HL-60/S4 (cell line): ENCODE results near the gene OGFOD3.

ENCODE experiments used
- in situ Hi-C: fragments of 300-500 bp; cut with MboI; formaldehyde crosslinking; loops from 2 replicates; pipeline ENCODE4 v1.14.3; 2022; ENCODE audit warnings: low sequenced_read_pairs

The OGFOD3 gene

DNA sequence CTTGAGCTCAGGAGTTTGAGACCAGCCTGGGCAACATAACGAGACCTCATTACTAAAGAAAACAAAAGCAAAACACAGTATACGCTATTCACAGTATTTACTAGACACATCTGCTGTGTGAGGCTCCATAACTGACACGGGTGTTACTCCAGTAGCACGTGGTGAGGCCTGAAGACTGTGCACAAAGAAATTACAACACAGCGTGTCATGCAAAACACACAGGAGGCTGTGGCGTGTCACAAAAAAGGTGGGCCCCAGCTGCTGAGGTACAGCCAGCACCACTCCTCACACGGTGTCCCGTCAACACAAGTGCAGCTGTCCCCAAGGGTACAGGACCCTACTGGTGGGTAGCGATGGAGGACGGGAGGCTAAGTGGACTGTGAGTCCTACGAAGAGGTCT lies 29.5 kb upstream of the OGFOD3 start:
- in situ Hi-C loops: no loop called here

DNA sequence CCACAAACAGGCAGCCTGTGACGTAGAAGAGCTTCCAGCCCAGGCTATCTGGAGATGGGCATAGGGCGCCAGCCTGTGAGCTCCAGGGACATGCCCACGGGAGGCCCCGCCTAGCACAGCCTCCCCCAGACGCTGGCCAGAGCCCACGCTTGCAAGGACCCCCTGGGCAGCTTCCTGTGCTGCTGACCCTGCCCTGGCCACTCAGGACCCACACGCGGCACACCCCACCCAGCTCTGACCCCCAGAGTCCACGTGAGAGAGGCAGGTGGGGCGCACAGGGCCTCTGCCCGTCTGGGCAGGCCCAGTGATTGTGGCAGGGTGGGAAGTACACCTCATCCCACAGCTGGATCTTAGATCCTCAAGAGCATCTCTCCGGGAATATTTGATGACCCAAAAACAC lies 28.3 kb upstream of the OGFOD3 start:
- in situ Hi-C loops: no loop called here

GRCh38 chr17:82446124-82446523 lies 27.7 kb upstream of the OGFOD3 start:
- in situ Hi-C loops: no loop called here

- in situ Hi-C loops: no loop called here
These were observed 27.2 kb upstream of the OGFOD3 start for GRCh38 chr17:82445542-82445941.

DNA sequence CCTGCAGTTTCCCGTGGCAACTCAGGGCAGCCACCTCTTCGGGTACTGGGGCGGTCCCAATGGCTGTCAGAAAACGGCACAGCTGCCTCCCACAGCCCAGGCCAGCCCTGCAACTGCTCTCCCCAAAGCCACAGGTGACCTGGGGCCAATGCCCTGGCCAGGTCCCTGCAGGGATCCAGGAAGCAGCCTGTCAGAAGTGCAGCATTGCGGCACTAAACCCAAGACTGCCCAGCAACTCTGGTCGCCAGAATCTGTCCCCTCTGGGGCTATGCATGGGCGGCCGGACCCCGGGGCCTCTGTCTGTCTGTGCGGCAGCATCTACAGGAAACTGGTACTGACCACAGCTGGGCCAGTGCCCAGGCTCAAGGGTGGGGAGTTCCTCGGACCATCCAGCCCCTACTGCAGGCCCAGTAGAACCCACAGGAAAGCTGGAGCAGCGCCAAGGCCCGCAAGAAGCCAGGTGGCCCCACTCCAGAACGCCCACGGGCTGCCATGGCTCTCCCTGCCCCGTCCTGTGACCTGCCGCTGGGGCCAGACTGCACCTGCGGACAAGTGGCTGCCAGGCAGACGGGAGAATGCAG lies 26.6 kb upstream of the OGFOD3 start:
- in situ Hi-C loops: no loop called here

DNA sequence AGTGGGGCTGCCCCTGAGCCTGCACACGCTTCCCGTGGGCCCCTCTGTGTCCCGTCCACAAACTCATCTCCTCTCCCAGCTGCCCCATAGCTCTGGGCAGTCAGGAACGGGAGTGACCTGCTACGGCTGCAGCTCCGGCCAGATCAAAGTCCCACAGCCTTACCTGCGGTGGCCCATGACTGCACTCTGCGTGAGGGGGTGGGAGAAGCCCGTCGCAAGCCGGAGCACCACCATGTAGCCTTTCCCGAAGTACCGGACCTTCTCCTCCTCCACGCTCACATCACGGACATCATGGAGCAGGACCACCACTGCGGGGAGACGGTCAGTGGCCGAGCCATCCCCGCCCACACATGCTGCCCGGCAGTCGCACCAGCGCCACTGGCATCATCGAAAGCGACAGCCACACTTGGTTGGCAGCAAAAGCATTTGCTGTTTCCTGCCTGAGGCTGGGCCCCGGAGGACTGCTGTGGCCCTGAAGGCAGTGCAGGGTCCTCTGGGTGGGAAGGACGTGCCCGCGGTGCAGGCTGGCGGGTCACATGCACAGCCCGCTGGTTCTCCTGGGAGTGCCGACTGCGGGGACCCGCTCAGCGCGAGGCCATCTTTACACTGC lies 26.0 kb upstream of the OGFOD3 start:
- in situ Hi-C loops: no loop called here

DNA sequence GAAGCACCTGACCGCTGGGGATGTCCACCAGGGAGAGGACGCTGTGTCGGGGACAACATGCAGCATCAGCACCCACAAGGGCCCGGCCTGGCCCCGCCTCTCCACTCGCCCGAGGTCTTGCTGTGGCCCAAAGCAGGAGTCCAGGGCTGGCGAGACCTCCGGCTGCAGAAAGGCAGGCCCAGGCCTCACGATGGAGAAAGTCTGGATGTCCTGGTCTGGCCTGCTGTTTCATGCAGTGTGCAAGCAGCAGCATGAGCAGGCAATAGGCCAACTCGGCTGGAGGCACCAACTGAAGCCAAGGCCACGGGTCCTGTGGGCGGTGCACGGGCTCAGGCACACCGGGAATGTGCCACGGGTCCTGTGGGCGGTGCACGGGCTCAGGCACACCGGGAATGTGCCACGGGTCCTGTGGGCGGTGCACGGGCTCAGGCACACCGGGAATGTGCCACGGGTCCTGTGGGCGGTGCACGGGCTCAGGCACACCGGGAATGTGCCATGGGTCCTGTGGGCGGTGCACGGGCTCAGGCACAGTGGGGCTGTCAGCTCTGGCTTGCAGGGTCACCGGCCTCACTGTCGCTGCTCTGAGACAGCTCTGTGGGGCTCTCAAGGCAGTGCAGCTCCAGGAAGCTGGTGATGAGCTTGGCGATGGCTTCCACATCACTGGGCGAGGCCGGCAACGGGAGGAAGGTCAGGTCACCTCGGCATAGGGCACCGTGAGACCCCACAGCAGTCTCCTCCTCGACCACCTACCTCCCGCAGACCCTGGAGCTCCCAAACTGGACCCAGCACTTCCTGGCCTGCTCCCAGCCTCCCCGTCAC lies 25.3 kb upstream of the OGFOD3 start:
- in situ Hi-C loops: no loop called here

DNA sequence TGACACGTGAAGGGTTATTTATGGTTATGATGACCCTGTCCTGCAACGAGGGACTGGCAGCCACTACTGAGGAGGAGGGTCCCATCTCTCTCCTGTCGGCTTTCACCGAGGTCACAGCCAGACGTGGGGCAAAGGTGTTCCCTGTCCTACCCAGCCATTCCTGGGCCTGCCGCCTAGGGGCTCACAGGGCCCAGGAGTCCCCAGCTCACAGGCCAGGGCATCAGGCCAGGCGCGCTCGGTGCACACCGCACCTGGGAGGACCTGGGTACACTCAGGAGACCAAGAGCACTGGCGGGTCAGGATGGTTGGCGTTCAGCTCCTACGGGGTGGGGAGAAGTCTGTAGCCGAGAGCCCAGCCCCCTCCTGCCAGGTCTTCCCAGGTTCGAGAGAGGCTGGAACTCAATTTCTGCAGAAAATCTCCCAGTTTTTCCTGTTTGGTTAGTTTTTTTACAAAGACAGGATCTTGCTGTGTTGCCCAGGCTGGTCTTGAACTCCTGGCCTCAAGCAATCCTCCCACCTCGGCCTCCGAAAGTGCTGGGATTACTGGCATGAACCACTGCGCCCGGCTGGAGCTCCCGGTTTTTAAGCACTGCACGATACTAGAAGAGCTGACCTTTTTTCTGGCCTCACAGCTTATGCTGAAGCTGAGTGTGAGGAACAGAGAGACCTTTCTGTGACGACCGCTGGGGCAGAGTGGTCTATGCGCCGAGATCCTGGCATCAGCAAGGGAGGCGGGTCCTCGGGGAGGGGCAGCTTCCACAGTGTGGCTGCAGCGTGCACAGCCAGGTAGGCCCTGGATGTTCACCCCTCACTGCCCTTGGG lies 24.5 kb upstream of the OGFOD3 start:
- in situ Hi-C loops: no loop called here

DNA sequence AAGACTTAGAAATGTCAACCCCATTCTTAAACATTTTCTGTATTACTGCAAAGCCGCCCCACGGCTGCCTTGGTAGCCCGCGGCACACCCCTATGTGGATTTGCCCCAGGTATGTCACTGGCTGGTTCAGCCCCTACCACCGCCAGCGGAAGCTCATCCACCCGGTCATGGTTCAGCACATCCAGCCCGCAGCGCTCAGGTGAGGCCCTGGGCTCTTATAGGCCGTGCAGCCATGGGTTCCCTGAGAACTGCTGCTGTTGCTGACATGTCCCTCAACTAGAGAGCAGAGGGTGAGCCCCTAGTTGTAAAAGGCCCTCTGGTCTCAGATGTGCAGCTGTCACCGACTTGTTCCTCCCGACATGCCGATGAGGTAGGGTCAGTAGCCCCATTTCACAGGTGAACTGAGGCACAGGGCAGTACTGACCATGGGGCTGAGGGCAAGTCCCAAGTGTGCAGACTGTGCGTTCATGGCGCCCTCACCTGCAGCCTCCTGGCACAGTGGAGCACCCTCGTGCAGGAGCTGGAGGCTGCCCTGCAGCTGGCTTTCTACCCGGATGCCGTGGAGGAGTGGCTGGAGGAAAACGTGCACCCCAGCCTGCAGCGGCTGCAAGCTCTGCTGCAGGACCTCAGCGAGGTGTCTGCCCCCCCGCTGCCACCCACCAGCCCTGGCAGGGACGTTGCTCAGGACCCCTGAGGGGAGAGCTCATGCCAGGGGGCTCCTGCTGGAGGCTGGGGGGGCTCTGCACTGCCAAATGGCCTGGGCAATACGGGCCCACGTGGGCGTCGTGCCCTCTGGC lies 23.5 kb upstream of the OGFOD3 start:
- in situ Hi-C loops: no loop called here

DNA sequence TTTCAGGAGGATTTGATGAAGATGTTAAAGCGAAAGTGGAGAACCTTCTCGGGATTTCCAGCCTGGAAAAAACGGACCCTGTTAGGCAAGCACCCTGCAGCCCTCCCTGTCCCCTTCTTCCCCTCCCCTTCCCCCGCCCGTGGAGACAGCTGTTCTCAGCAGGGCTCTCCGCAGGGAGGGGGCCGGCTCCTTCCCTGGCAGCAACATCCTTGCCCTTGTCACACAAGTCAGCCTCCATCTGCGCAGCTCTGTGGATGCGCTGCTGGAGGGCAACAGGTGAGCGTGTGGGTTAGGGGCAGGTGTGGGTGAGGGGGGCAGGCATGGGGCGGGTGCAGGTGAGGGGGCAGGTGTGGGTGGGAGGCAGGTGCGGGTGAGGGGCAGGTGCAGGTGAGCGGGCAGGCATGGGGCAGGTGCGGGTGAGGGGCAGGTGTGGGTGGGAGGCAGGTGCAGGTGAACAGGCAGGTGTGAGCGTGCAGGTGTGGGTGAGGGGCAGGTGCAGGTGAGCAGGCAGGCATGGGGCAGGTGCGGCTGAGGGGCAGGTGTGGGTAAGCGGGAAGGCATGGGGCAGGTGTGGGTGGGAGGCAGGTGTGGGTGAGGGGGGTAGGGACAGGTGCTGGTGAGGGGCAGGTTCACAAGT lies 22.7 kb upstream of the OGFOD3 start:
- in situ Hi-C loops: no loop called here

DNA sequence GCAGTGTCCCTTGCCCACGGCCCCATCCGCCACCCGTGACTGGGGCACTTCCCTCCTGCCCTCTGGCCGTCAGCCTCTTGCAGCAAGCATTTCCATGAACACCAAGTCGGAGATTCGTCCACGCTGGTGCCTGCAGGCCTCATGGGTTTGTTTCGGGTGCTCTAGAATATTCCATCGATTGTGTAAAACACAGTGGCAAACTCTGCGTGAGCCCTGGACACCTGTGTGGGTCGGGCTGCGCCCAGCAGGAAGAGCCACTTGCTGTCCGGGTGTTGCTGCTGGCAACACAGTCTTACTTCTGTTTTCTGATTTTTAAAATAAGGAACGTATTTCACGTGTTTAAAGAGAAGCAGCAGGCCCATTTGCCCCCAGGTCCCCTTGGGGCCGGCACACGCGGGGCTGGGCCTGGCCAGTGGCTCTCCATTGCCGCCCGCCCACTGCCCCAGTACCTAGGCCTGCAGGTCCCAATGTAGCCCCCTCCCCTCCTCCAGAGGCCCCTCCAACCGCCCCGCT lies 22.1 kb upstream of the OGFOD3 start:
- in situ Hi-C loops: no loop called here

DNA sequence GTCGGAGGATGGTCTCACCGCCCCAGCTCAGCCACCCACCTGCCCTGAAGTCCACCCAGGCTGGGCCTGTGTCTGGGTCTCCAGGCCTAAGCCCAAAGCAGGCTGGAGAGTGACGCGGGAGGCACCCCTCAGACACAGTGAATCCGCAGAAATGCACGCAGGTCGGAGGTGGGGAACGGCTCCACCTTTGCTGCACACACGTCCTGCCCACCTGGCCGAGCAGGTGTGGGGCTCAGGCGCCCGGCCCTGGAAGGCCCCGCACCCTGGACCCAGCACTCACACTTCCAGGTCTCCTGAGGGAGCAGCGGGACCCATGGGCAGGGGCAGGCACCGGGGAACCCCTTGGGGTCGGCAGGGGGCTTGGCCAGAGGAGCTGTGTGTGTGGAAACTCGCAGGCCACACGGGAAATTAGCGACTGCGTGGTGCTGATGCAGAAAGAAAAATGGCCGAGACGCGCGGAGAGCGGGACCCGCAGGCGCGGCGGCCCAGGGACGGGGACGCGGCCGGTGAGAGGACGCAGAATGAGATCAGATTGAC lies 21.5 kb upstream of the OGFOD3 start:
- in situ Hi-C loops: no loop called here

GRCh38 chr17:82439194-82439828 lies 20.9 kb upstream of the OGFOD3 start:
- in situ Hi-C loops: no loop called here

- in situ Hi-C loops: no loop called here
These were observed 20.2 kb upstream of the OGFOD3 start for GRCh38 chr17:82438401-82439193.

GRCh38 chr17:82437325-82437668 lies 18.9 kb upstream of the OGFOD3 start:
- in situ Hi-C loops: no loop called here

- in situ Hi-C loops: no loop called here
These were observed 18.4 kb upstream of the OGFOD3 start for GRCh38 chr17:82436601-82437324.

DNA sequence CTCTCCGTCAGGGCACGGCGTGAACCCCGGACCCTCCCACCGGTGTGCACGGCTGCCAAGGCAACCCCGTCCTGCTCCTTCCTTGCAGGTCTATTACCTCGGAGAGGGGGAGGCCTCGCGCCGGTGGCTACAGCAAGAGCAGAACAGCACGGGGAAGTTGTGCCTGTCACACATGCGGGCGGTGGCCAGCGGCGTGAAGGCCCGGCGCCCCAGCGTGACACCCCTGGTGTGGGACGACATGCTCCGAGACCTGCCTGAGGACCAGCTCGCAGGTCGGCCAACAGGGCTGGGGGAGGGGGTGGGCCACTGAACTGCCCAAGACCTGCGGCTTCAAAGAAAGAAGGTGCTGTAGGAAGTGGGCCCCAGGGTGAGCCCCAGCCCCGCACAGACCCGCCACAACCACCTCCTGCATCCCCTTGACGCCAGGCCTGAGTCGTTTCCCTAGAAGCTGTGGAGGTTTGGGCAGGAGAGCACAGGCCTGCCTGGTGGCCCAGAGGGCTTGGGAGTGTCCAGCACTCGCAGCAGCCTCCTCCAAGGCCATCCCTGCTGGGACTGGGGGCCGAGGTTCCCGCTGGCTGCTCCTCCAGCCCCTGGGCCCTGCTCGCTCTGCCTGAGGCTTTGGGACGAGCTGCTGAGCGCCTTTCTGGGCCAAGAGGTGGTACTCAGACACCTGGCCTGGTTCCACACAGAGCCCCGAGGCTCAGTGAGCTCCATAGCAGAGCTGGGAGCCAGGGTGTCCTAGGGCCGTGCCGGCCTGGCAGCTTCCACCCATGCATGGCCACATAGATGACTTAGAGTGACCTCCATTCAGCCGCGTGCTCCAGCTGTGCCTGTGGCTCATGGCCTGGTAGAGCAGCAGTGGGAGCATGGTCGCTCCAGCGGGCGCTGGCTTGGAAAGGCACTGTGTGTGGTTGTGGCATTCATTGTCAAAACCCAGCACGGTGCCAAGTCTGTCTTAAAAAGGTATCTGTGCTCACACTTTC lies 17.5 kb upstream of the OGFOD3 start:
- in situ Hi-C loops: no loop called here
